ENCODE measurements around the gene PNO1. TPM values are rescaled to one million over a fixed set of nuclear protein-coding genes. Genes with fewer than 3 reads are reported as not detected.

PNO1 gene
- polyA plus RNA-seq, 2 of the 4 experiments (the other 2 are of a cell fraction), result 49.0 to 63.2 TPM

- no peak for TF ChIP-seq ATOH8 (CRISPR knock-in tag; IDR thresholded peaks at IDR 0.05; ENCODE audit: low read depth)
These were observed 23.1 kb upstream of the PNO1 start (continued) for GRCh38 chr2:68134554-68134953.

- Histone ChIP-seq H3K4me2 (no peak overlapping the region), H3K4me3 (no peak overlapping the region), H3K4me1 (no peaks in the 10 kb centered on the region), H3K27ac (no peak overlapping the region), H3K9me3 (no peaks in the 10 kb centered on the region)
- ChIA-PET POLR2A (no interaction called here), CTCF (interaction anchor here (0.6 to 8.9 kb wide), 7 partner anchors 12 to 90 kb away, joined by 3 to 65 read pairs (median 3); no protein-coding TSS in a partner anchor)
- no peak for FAIRE-seq
- WGBS (ENCODE audit: missing lambda C conversion rate), result 87% methylated on average over 7 of the region's 7 CpGs
- no peak for DNase-seq (ENCODE audit: low read depth in 1 of 2, low spot score in 1 of 2)
- no peak for ATAC-seq
- TF ChIP-seq NR3C1 (IDR thresholded peaks at IDR 0.05), result no peak
- TF ChIP-seq EHMT2 (IDR thresholded peaks at IDR 0.05; ENCODE audit: low read depth), result no peak
- TF ChIP-seq HES2 (IDR thresholded peaks at IDR 0.05), result no peak
- no peak for TF ChIP-seq PBX3 (IDR thresholded peaks at IDR 0.05)
- TF ChIP-seq FOSB (CRISPR knock-in tag; IDR thresholded peaks at IDR 0.05), result no peak
- TF ChIP-seq FOXS1 (CRISPR knock-in tag; IDR thresholded peaks at IDR 0.05), result no peak
- no peak for TF ChIP-seq ZFP36 (IDR thresholded peaks at IDR 0.05; ENCODE audit: borderline replicate concordance, partially characterized antibody)
- no peak for TF ChIP-seq HOXB5 (CRISPR knock-in tag; IDR thresholded peaks at IDR 0.05)
- TF ChIP-seq JUN (IDR thresholded peaks at IDR 0.05), result no peak
- no peak for TF ChIP-seq BCL3 (IDR thresholded peaks at IDR 0.05)
- TF ChIP-seq ELK1 (IDR thresholded peaks at IDR 0.05; ENCODE audit: low read depth, low read length), result no peak
- no peak for TF ChIP-seq TFCP2L1 (CRISPR knock-in tag; IDR thresholded peaks at IDR 0.05)
- TF ChIP-seq BHLHE40 (IDR thresholded peaks at IDR 0.05; ENCODE audit: low read depth, low read length), result no peak
These were observed 22.0 kb upstream of the PNO1 start for GRCh38 chr2:68135448-68136320.

GRCh38 chr2:68141875-68142274 lies 15.8 kb upstream of the PNO1 start:
- TF ChIP-seq HES2 (IDR thresholded peaks at IDR 0.05) (no peak), POLR2AphosphoS2 (conservative IDR thresholded peaks at IDR 0.05; ENCODE audit: low read length) (no peak), ATOH8 (CRISPR knock-in tag; IDR thresholded peaks at IDR 0.05; ENCODE audit: low read depth) (no peak), CTCF (IDR thresholded peaks at IDR 0.05) (no peak), CEBPB (IDR thresholded peaks at IDR 0.05) (no peak), MAZ (IDR thresholded peaks at IDR 0.05; ENCODE audit: borderline replicate concordance, low read depth, low read length) (no peak), ZFP36 (IDR thresholded peaks at IDR 0.05; ENCODE audit: borderline replicate concordance, partially characterized antibody) (no peak), PHF8 (IDR thresholded peaks at IDR 0.05; ENCODE audit: borderline replicate concordance, low read depth) (no peak), MAFK (IDR thresholded peaks at IDR 0.05; ENCODE audit: partially characterized antibody) (no peak), GATA3 (IDR thresholded peaks at IDR 0.05; ENCODE audit: borderline replicate concordance) (no peak), TFCP2L1 (CRISPR knock-in tag; IDR thresholded peaks at IDR 0.05) (no peak)
- Histone ChIP-seq H3K4me1 (no peaks in the 10 kb centered on the region), H3K4me2 (no peak overlapping the region), H3K27ac (no peak overlapping the region), H3K4me3 (no peak overlapping the region), H3K9me3 (no peaks in the 10 kb centered on the region)
- ChIA-PET CTCF (no interaction called here), POLR2A (no interaction called here)
- ATAC-seq, result no peak
- no peak for DNase-seq (ENCODE audit: low read depth in 1 of 2, low spot score in 1 of 2)
- FAIRE-seq, result no peak
- 94% methylated on average over 2 of the region's 2 CpGs for WGBS (ENCODE audit: missing lambda C conversion rate)

All from A549 (cell line).